HG03354 (cell line): ENCODE results near the gene CAMTA1.

Experiments used
- ATAC-seq: cut with Tn5 transposase; IDR thresholded peaks from one replicate; pipeline ENCODE4 v1.9.1; 2021; ENCODE audit warnings: mild to moderate bottlenecking; ENCODE audit not compliant: unreplicated experiment, poor library complexity, severe bottlenecking

CAMTA1 gene

DNA sequence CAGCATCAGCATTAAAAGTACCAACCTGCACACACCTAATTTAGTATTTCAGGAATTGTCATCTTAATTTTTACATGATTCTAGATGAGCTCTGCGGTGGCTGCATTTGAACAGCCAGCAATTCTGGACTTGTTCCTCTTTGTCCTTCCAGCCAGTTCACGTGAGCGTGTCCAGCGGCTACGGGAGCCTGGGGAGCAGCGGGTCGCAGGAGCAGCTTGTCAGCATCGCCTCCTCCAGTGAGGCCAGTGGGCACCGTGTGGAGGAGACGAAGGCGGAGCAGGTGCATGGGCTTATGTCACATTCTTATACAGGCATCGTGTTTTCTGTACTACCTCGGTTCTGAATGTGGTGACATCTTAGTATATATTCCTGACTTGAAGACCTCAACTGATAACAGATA, 1024.5 kb downstream of the CAMTA1 start:
- ATAC-seq, result no peak

DNA sequence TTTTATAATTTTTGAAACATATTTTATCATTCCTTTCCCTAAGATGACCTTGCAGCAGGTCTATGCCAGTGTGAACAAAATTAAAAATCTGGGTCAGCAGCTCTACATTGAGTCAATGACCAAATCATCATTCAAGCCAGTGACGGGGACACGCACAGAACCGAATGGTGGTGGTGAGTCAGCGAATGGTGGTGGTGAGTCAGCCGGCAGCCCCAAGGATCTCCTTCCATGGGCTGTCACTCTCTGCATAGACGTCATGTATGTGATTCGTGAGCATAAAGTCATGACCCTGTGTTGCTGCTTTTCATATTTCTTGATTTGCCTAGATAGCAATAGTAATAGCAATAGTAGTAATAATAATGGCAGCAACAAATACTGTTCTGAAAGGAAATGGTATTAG, 1025.1 kb downstream of the CAMTA1 start:
- no peak for ATAC-seq

- no peak for ATAC-seq
These were observed 1026.2 kb downstream of the CAMTA1 start for GRCh38 chr1:7811476-7811875.

GRCh38 chr1:7813677-7814373, 1028.6 kb downstream of the CAMTA1 start:
- ATAC-seq, result no peak
